Inflammatory macrophage treated with lipopolysaccharide for 1 hour (primary cell): ENCODE results near the gene CCDC59.
"Not testable (repeated sequence)": the region's sequence is repeated elsewhere in the genome, so short reads cannot be mapped to it uniquely, and the experiment has no call there.

Experiments
- DNase-seq, 2 donors: peaks; one replicate each; pipeline ENCODE4 v3.0.0-alpha.2; 2020 to 2022

Gene CCDC59

DNA sequence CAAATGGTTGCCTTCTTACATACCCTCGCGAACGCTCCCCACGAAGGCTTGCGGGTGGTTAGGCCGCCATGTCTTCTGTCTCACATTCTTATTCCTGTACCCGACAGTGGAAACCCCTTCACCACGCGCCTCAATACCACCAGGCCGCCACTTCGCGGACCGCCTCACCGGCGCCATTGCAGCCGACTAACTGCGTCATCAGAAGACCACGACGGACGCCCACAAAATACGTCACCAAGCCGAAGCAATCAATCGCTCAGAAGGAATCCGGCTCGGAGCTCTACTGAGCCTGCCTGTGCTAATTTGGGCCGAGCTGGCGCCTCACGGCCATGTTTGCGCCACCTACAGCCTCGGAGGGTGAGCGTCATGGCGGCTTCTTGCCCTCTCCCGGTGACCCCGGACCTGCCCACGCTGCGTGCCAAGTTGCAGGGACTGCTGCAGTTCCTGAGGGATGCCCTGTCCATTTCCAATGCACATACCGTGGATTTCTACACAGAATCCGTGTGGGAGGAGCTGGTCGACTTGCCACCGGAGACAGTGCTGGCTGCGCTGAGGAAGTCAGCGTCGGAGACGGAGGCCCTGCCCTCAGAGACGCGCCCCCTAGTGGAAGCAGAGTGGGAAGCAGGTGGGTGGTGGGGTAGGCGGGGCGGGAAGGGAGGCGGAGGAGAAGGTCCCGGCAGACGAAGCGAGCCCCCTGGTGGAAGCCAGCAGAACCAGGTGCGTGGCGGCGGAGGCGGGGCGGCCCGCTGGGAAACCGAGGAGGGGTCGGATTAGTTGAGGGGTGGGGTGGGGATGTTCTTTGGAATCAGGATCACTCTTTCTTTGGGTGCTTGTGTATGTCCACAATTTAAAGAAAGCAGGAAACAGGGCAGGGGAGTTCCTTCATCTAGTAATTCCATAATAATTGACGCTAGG is at the start of gene CCDC59, which contains the start of gene METTL25:
CCDC59 (minus strand) TSS at position 188 of the 915 bp plus-strand sequence; CDS start at position 177, 11 bp downstream.
METTL25 (plus strand) TSS at position 330 of the 915 bp plus-strand sequence; CDS start at position 367, 37 bp downstream.
- peak; percentile 98 to 99 for DNase-seq

GRCh38 chr12:82407481-82407880 is 49.3 kb upstream of the CCDC59 start:
- DNase-seq, result no peak

DNA sequence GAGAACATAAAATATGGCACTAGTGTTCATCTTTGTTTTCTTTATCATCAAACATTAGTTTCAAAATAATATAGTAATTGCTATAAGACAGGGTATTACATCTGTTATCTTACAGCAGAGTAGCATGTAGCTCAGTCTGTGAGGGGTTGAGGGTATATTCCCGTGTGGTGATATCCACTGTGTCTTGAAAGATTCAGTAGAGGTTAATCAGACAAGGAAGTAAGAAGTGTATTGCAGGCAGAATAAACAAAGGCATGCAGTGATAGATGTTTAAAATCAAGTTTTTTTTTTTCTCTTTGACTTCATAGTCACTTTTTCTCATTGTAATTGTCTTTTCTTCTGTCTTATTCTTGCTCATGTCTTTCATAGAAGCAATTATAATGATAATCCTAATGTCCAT is 48.5 kb upstream of the CCDC59 start:
- no peak for DNase-seq

GRCh38 chr12:82400819-82401218 is 42.6 kb upstream of the CCDC59 start:
- no peak for DNase-seq

DNA sequence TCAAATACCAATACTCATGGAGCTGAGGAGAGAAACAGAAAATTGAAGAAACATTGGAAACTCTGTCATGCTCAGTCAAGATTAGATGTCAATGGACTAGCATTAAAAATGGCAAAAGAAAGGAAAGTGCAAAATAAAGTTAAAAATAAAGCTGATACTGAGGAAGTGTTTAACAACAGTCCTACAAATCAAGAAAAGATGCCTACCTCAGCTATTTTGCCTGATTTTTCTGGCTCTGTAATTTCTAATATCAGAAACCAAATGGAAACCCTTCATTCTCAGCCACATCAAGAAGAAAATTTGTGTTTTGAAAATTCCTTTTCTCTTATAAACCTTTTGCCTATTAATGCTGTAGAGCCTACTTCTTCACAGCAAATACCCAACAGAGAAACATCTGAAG is 40.7 kb upstream of the CCDC59 start:
- DNase-seq, result no peak

GRCh38 chr12:82383930-82384552 is 25.9 kb upstream of the CCDC59 start:
- DNase-seq, result no peak

- DNase-seq, result no peak
Observed at GRCh38 chr12:82378997-82379396, 20.8 kb upstream of the CCDC59 start.

DNA sequence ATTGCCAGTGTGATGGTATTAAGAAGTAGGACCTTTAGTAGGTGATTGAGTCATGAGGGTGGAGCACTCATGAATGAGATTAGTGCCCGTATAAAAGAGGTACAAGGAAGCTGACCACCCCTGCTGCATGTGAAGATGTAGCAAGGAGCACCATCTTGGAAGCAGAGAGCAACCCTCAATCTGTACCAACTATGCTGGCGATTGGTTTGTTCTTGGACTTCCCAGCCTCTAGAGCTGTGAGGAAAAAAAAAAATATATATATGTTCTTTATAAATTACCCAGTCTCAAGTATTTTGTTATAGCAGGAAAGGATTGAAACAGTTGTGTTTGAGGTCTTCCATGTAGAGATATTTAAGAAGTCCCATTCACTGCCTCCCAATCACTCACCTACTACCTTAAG is 17.0 kb upstream of the CCDC59 start:
- DNase-seq, result no peak

GRCh38 chr12:82366197-82366596 is 8.0 kb upstream of the CCDC59 start:
- DNase-seq, result no peak

DNA sequence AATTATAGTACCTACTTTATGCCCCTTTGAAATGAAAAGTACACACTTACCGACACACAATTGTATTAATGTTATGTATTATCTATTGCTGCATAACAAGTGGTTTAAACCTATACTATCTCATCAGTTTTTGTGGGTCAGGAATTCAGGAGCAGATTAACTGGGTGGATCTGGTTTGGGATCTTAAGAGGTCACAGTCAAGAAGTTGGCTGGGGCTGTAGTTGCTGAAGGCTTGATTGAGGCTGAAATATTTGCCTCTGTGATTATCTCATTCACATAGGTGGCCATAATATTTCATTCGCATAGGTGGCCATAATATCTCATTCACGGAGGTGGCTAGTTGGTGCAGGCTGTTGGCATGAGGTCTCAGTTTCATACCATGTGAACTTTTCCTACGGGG is 5.8 kb upstream of the CCDC59 start:
- DNase-seq, result no peak

DNA sequence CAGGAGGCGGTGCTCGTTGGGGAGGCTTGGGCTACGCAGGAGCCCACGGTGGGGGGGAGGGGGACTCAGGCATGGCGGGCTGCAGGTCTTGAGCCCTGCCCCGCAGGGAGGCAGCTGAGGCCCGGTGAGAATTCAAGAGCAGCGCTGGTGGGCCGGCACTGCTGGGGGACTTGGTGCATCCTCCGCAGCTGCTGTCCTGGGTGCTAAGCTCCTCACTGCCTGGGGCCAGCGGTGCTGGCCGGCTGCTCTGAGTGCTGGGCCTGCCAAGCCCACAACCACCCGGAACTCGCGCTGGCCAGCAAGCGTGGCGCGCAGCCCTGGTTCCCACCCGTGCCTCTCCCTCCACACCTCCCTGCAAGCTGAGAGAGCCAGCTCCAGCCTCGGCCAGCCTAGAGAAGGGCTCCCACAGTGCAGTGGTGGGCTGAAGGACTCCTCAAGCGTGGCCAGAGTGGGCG is 3.3 kb upstream of the CCDC59 start:
- no peak for DNase-seq

DNA sequence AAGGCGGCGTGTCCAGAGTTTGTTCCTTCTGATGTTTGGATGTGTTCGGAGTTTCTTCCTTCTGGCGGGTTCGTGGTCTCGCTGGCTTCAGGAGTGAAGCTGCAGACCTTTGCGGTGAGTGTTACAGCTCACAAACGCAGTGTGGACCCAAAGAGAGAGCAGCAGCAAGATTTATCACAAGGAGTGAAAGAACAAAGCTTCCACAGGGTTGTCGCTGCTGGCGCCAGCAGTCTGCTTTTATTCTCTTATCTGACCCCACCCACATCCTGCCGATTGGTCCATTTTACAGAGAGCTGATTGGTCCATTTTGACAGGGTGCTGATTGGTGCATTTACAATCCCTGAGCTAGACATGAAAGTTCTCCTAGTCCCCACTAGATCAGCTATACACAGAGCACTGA is 2.6 kb upstream of the CCDC59 start:
- DNase-seq, result not testable (repeated sequence)

DNA sequence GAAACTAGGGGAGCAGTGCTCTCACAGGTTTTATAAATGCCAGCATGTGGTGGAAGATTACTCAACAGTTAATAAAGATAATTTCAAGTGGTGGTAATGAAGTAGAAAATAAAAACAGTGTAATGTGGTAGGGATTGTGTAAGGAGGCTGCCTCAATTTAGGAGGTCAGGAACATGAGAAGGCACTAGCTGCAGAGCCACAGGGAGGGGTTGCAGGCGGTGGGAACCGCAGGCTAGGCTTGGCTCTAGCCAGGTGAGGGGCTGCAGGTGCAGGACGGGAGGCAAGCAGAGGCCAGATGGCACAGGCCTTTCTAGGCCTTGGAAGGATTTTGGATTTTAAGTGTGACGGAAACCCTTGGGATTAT is 910 bp upstream of the CCDC59 start:
- peak in 1 of 2 donors; percentile 11 for DNase-seq

DNA sequence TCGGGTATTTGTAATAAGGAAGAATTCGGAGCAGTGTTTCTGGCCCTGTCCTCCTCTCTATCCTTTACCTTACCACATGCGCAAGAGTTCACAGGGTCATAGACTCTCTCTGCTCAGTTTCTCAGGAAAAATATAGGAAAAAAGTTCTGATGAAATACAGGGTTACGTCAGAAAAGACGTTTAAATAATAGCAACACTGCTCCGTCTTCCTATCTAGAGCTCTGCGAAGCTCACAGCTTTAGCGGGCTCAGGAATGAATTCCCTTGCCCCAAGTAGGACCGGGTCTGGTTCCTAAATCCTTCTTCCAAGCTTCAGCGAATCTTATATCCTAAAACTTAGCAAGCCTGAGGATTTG is 365 bp downstream of the CCDC59 start:
- DNase-seq, result no peak

DNA sequence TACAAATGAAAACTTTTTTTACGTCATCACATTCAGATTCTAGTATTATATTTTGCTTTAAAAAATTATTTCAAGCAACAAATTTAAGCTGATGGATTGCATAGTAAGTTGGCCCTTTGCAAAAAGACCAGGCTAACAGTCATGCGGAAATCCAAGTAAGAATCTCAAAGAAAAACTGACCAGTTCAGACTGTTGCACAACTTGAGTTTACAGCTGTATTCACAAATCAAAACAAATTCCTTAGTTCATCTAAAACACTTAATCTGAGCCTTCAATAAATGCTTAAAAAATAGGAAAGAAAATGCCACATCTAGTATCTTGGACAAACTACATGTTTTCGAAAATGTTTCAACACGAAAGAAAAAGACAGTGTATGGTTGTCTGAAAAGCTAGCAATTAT is 847 bp downstream of the CCDC59 start:
- no peak for DNase-seq

DNA sequence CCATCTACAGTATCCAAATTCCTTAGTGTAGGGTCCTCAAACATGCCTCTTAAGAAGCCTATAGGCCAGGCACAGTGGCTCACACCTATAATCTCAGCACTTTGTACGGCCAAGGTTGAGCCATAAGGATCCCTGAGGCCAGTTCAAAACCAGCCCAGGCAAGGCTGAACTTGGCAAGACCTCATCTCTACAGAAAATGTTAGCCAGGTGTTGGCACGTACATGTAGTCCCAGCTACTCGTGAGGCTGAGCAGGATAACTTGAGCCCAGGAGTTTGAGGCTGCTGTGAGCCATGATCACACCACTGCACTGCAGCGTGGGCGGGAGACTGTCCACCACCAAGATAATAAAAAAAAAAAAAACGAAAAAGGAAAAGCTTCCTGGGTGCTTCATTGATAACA is 6.8 kb downstream of the CCDC59 start:
- no peak for DNase-seq

DNA sequence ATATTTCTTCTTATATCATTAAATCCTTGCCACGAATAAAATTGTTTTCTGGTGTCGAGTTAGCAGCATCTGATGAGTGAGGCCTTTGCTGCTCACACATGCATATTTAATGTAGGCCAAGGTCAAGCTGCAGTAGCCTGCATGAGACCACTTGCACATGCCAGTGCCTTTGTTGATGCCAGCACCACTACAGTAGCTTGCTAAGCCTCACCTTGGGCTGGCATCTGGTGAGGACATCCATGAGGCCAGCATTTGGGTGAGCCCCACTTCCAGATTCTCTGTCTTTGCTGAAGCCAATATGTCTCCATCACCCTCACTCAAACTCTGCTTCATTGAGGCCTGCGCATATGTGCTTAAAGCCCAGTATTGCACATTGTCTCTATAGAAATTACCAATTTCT is 8.0 kb downstream of the CCDC59 start:
- DNase-seq, result no peak

DNA sequence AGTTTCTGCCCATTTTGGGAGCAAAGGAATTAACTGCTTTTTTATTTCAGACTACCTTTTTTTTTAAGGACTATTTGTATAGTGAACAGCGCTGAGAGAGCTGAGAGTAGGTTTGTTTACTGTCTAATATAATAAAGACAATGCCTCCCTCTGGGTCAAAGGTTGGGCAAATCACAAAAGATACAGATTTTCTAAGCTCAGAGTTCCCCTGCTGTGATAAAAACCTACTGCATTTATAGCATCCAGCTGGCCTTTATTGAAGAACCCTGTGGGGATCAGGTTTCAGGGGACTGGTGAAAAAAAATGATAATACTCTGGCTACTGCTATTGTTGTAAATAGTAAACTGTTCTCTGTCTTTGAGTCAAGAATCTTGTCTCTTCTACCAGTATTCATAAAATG is 28.7 kb downstream of the CCDC59 start:
- DNase-seq, result no peak

- no peak for DNase-seq
Observed at GRCh38 chr12:82327861-82328260, 30.3 kb downstream of the CCDC59 start.

DNA sequence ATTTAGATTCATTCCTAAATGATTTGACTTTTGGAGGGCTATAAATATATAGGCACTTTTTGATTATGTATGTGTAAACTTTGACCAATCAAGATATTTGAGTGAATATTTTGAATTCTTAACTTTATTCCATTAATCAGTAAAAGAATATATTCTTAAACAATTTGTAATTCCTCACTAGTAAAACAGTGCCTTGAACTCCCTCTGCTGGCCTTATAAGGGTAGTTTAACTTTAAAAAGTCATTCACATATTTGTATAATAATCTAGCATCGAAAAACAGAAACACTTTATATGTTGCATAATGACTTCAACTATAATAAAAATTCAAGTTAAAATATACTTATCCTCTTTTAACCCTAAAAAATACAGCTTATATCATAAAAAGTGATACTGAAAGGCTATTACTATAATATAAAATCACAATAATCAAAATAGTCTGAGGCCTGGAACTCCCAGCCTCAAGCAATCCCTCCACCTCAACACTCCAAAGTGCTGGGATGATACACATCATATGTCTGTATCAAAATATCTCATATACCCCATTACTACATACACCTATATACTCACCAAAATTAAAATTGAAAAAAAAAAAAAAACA is 31.2 kb downstream of the CCDC59 start:
- DNase-seq, result peak; percentile 9 to 40

GRCh38 chr12:82325540-82326336 is 32.4 kb downstream of the CCDC59 start:
- no peak for DNase-seq

DNA sequence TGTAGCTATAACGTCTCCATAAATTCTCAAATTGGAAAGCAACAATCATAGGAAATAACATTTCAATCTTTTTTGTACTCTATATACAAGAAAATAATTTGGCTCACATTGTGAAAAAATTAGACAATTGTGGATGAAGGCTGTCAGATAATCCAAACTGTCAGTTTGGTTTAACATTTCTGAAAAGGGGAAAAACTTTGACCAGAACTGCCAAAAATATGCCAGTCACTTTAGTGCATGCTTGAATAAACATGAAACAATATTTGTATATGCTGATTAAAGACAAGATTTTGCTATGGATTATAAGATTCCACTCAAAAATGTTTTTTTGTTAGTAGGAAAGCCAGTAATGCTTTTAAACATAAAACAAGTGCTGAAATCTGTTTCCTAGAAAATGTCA is 38.9 kb downstream of the CCDC59 start:
- DNase-seq, result no peak

GRCh38 chr12:82314406-82314892 is 43.7 kb downstream of the CCDC59 start:
- DNase-seq, result no peak
